ENCODE results near the gene GZMB.
"Not testable (repeated sequence)": the region's sequence is repeated elsewhere in the genome, so short reads cannot be mapped to it uniquely, and the experiment has no call there.

Gene GZMB

DNA sequence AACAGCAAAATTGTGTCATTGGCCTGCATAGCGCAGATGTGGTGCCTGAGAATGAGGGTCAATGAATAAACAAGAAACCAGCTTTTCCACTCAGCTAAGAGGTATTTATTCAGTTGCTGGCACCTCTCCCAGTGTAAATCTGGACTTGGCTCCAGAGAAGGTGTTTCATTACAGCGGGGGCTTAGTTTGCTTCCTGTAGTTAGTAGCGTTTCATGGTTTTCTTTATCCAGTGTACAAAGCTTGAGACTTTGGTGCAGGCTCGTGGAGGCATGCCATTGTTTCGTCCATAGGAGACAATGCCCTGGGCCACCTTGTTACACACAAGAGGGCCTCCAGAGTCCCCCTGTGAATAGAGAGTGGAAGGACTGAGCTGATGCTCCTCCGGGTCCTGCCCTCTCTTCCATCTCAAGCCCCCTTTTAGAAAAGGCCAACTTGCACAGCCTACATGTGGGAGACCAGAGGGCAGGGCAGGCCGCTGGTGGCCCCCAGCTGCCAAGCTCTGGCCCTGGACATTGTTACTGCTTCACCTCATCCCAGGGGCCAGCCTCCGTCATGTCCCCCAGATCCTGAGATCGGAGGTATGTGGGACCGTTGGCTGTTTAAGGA is 3.0 kb downstream of the GZMB start:
- no peak for DNase-seq

DNA sequence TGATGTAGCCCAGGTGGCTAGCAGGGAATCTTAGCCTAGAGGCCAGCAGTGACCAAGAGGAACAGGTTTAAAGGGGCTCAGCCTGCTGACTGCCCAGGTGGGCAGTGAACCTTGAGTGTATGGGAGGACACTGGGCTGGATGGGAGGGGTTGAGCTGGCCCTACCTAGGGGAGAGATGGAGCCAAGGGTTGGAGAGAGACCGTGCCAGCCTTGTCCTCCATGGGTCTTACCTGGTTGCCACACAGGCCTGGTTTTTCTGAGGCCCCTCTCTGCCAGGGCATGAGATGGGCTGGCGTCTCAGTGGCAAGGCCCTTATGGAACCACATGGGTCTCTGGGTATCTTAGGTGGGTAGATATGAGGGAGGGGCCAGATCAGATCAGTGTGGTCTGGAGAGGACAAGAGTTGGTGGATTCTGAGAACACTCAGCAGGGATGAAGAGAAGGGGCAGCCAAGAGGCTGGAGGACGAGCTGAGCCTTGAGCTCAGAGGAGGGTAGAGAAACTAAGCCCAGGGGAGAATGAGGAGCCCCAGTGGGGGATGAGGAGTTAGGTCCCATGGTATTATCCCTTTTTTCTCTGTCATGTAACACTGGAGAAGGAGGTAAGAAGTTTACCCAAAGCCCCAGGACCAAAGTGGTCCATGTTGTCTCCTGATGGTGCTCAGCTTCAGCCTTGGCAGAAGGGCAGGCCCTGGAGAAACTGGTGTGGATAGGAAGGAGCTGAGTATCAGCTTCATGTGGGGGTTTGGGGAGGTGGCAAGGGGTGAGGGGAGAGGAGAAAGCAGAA is 3.7 kb downstream of the GZMB start:
- DNase-seq = no peak

DNA sequence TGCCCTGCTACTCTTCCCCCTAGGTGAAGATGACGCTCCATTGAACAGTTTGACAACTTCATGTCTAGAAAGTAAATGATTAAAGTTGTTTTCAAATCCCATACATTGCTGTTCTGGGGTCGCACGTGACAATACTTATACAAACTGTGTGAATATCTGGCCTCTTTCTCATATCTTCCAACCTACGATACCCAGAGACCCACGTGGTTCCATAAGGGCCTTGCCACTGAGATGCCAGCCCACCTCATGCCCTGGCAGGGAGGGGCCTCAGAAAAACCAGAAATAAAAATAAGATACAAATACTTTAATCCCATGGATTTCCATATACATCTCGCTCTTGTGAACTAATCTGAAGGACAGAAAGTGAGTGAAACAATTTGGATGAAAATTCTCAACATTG is 4.5 kb downstream of the GZMB start:
- no peak for DNase-seq

DNA sequence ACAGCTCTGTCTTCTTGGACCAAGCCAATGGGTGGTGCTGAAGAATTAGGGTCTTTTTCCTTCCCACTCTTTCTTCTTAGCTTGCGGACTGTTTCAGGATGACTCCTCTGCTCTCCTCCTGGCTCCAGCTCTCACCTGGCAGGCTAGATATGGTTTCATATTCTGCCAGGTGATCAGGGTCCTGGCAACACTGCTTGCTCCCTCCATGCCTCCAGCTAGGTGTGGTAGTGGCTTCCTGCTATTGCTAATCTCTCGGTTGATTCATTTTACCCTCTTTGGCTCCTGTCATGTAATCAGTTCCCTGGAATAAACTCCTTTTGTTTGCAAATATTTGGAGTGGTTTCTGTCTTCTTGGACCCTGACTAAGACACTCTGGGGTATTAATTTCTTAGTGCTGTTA is 20.2 kb downstream of the GZMB start:
- no peak for DNase-seq

DNA sequence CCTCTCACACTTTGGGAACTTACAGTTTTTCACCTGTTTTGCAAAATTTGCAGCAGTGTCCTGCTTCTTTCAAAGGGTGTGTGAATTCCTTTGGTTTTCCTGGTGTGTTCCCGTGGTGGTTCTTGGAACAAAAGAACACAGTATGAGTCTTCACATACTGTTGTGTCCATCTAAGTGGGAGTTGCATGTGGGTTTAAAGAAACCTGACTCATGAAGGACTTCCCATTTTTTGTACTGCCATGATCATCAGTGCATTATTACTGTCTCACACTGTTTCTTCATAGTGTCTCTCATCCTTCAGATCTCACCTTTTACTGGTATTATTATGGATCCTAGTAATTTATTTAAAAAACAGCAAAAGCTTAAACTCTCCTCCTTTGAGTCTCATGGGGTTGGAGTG is 20.7 kb downstream of the GZMB start:
- DNase-seq = no peak

DNA sequence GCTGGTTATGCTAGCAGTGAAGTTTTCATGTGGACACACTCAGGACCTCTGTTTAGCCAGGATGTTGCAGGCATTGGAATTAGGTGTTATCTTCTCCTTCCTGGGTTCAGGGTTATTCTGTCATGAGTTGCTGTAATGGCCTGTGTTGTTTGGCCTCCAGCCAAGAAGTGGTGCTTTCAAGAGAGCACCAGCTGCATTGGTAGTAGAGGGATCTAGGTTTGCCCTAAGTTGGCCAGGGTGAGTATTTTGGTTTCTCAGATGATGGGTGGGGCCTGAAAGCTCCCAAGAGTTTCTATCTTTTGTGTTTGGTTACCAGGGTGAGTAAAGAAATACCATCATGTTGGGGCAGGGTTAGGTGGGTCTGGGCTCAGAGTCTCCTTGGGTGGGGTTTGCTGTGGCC is 21.8 kb downstream of the GZMB start:
- DNase-seq = no peak

DNA sequence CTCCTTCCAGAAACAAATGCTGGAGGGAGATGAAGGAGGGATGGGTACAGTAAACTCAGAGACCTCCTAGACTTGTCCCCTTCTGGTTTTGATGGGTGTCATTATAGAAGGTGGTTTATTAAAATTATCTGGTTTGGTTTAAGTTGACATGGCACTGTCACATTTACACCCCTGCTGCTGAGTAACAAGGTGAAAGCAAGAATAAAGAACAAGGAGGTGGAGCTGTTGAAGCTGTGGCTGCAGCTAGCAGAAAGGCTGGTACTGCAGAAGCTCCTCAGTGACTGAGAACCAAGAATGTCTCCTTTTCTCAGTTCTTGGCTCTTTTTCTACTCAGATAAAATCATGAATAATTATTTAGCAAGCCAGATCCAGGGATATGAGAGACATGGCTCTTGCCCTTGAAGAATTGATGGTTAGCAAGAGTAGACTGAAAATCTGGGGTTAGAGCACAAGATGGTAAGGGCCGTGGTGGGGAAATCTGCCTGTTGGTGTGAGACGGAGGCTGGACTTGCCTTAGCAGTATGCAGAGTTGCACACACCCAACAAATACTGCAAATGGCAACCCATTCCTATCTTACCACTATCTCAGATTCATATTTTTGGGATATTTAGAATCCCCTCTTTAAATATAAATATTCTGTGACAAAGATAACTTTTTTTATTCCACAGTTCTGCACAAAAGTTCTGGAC is 24.2 kb downstream of the GZMB start, which contains the start of gene GZMH:
Gene GZMH, minus strand, starts transcription at position 31 of the 690 bp plus-strand sequence. CDS start 72 bp downstream, outside the sequence.
- DNase-seq = no peak

DNA sequence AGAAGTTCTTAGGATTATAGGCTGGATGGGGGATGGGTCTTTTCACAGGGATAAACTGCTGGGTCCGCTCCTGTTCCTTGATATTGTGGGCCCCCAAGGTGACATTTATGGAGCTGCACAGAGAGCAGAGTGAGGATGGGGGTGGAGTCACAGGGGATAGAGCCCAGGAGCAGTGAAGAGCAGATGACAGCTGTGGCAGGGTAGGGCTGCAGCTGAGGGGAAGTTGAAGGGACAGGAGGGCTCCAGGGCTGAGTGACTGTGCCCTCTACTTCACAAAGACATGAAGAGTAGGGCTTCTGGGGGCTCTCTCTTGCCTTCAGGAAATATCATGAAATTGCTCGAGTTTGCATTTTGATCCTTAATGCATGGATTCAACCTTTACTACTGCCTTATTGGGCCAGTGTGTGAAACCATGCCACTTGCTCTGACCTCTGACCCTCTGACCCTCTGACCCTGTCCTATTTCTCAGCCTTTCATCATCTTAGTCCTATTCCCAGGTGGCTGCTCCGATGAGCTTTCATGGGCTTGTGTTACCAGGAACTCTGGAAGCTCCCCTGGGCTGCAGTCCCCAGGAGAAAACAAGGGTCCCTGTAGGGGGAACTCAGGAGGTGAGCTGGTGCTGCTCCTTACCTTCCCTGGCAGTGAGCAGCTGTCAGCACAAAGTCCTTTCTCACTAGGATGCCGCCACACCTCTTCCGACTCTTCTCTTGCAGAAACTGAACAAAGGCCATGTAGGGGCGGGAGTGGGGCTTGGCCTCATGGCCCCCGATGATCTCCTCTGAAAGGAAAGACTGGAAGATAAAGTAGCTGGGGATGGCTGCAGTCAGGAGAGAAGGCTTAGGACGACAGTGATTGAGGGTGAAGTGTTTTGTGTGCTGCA is 26.1 kb downstream of the GZMB start:
- no peak for DNase-seq

DNA sequence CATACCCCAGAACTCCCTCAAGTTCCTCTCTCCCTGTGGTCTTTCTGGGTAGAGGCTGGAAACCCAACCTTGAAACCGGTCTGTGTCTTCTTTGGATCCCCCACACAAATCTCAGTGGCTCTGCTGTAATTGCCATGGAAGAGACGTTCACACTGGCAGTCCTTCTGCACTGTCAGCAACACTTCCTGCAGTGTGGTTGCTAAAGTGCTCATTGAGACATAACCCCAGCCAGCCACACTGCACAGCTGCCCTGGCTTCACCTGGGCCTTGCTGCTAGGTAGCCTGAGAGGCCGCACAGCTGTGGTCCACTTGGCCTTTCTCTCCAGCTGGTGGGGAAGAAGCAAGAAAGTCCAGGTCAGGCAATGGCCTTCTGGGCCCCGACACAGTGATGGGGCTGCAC is 26.9 kb downstream of the GZMB start:
- DNase-seq = no peak

DNA sequence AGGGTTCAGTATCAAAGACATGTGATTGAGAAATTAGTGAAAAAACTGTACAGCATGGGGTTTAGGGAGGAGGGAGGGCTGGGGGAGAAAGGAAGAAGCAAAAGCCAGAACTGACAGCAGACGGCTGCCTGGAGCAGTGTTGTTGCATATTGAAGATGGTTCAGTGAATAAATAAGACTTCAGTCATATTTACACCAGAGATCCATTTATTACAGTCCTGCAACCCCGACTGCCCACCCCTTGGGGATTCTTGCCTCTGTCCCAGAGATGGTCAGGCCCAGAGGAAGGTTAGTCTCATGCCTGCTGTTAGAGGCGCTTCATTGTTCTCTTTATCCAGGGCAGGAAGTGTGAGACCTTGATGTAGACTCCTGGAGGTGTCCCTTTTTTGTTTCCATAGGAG is 27.7 kb downstream of the GZMB start:
- no peak for DNase-seq

DNA sequence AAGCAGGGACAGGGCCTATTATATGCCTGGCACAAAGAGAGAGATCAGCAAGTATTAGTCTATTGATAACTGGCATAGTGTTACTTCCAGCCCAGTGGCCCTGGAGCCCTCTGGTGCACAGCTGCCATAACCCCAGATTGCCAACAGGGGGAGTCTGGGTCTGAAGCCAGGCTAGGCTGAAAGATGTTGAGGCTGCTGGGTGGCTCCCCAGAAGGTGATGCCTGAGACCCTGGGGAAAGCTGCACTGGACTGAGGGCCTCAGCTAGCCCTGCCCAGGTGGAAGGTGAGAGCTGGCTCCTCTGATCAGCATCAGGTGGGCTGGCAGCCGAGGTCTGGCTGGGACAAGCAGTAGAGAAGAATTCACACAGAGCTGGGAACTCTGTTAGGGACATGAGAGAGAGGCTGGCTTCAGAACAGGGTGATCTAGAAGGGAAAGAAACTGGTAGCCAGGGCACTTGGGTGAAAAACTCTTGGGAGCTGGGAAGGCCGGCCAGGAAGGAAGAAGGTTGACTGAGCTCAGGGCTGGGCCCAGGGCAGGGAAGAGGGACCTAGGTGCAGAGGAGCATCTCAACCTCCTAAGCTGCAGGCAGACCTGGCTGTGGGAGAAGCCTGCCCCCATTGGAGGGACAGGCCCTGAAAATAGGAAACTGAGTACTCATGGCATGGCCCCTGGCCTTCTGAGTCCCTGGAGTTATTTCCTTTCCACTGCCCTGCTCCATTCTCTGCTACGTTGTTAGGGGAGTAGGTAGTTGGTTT is 28.4 kb downstream of the GZMB start:
- DNase-seq = peak; percentile 21 to 38 (median 28)

DNA sequence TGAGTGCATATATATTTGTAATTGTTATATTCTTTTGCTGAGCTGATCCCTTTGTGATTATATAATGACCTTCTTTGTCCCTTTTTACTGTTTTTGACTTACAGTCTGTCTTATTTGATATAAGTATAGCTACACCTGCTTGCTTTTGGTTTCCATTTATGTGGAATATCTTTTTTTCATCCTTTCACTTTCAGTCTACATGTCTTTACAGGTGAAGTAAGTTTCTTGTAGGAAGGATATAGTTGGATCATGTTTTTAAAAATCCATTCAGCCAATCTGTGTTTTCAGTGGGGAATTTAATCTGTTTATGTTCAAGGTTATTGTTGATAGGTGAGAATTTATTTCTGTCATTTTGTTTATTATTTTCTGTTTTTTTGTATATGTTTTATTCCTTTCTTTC is 36.6 kb downstream of the GZMB start:
- no peak for DNase-seq

DNA sequence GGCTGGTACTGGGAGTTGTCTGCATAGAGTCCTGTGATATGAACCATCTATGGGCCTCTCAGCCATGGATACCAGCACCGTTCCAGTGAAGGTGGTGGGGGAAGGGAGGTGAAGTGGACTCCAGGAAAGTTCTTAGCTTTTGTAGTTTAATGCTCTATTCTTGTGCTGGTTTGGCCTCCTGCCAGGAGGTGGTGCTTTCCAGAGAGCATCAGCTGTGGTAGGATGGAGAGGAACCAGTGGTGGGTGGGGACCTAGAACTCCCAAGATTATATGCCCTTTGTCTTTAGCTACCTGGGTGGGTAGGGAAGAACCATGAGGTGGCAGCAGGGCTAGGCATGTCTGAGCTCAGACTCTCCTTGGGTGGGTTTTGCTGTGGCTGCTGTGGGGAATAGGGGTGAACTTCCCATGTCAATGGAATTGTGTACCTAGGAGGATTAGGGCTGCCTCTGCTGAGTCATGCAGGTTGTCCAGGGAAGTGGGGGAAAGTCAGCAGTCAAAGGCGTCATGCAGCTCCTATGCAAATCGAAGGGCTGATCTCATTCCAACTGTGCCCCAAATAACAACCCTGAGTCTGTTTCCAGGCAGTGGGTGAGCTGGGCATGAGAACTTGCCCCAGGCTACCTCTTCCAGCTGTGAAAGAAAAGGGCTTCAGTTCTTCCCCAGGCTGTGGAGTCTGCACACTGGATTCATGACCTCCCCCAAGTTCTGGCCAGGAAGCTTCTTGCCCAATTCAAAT is 38.7 kb downstream of the GZMB start:
- DNase-seq = no peak

DNA sequence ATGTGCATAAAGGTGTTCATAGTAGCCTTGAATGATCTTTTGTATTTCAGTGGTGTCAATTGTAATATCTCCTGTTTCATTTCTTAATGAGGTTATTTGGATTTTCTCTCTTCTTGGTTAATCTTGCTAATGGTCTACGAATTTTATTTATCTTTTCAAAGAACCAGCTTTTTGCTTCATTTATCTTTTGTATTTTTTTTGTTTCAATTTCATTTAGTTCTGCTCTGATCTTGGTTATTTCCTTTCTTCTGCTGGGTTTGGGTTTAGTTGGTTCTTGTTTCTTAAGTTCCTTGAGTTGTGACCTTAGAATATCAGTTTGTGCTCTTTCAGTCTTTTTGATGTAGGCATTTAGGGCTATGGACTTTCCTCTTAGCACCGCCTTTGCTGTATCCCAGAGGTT is 43.0 kb downstream of the GZMB start:
- not testable (repeated sequence) for DNase-seq

DNA sequence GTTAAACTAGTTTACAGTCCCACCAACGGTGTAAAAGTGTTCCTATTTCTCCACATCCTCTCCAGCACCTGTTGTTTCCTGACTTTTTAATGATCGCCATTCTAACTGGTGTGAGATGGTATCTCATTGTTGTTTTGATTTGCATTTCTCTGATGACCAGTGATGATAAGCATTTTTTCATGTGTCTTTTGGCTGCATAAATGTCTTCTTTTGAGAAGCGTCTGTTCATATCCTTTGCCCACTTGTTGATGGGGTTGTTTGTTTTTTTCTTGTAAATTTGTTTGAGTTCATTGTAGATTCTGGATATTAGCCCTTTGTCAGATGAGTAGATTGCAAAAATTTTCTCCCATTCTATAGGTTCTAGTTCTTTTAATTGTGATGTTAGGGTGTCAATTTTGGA is 49.6 kb downstream of the GZMB start:
- not testable (repeated sequence) for DNase-seq

Data from activated naive CD4-positive, alpha-beta T cell (primary cell).